GM19395 (cell line): Measurements from ENCODE around the gene S1PR4.
"Not testable (repeated sequence)": the region's sequence is repeated elsewhere in the genome, so short reads cannot be mapped to it uniquely, and the experiment has no call there.

Experiments
- ATAC-seq: cut with Tn5 transposase; IDR thresholded peaks from one replicate; pipeline ENCODE4 v1.9.1; 2021; ENCODE audit warnings: mild to moderate bottlenecking, moderate library complexity; ENCODE audit not compliant: unreplicated experiment

Gene S1PR4

GRCh38 chr19:3210347-3211017 lies 31.9 kb downstream of the S1PR4 start:
- ATAC-seq = no peak

- no peak for ATAC-seq
Observed at GRCh38 chr19:3211191-3211590, 32.6 kb downstream of the S1PR4 start.

GRCh38 chr19:3213159-3213558 lies 34.6 kb downstream of the S1PR4 start:
- no peak for ATAC-seq

GRCh38 chr19:3216874-3217273 lies 38.3 kb downstream of the S1PR4 start:
- ATAC-seq = no peak

- no peak for ATAC-seq
Observed at GRCh38 chr19:3220576-3220975, 42.0 kb downstream of the S1PR4 start.

- ATAC-seq = not testable (repeated sequence)
Observed at GRCh38 chr19:3221576-3221975, 43.0 kb downstream of the S1PR4 start.

GRCh38 chr19:3222709-3223108 lies 44.1 kb downstream of the S1PR4 start:
- no peak for ATAC-seq

GRCh38 chr19:3224346-3225168 lies 46.0 kb downstream of the S1PR4 start, which contains the start of gene CELF5:
CELF5 (plus strand) TSS chr19:3224661; CDS start chr19:3224740, 79 bp downstream.
- no peak for ATAC-seq

GRCh38 chr19:3225169-3225485 lies 46.6 kb downstream of the S1PR4 start:
- ATAC-seq = no peak

- no peak for ATAC-seq
Observed at GRCh38 chr19:3225677-3226093, 47.1 kb downstream of the S1PR4 start.

- no peak for ATAC-seq
Observed at GRCh38 chr19:3227054-3227626, 48.6 kb downstream of the S1PR4 start.

- no peak for ATAC-seq
Observed at GRCh38 chr19:3229346-3229743, 50.8 kb downstream of the S1PR4 start.
